Coronary artery (tissue), 2 donors: ENCODE measurements around the gene ARNT2.

ENCODE experiments used
- DNase-seq: peaks from one replicate; pipeline ENCODE4 v3.0.0-alpha.2; 2017; ENCODE audit warnings: low spot score
- H3K27ac ChIP-seq, 2 donors: fragments of 200-600 bp; sonication (generic); one replicate each; pipeline ENCODE4 v1.5.1; 2016 to 2019
- H3K4me3 ChIP-seq: fragments of 200-600 bp; sonication (generic); 2 replicates; pipeline ENCODE4 v1.5.1; 2016; ENCODE audit warnings: mild to moderate bottlenecking, moderate library complexity
- CTCF ChIP-seq: fragments of 200-600 bp; sonication (generic); IDR thresholded peaks from one replicate; pipeline ENCODE4 v1.5.1; 2019; ENCODE audit warnings: antibody characterized with exemption

The ARNT2 gene

GRCh38 chr15:80517290-80517689 lies 113.1 kb downstream of the ARNT2 start:
- no peak for TF ChIP-seq CTCF
- Histone ChIP-seq H3K4me3 (no peak overlapping the region), H3K27ac (no peak overlapping the region)
- no peak for DNase-seq

- Histone ChIP-seq H3K4me3 (no peak overlapping the region), H3K27ac (no peak overlapping the region)
- DNase-seq, result no peak
- TF ChIP-seq CTCF, result no peak
Observed at GRCh38 chr15:80518522-80518921, 114.3 kb downstream of the ARNT2 start.

GRCh38 chr15:80523746-80524145 lies 119.6 kb downstream of the ARNT2 start:
- Histone ChIP-seq H3K27ac (no peak overlapping the region), H3K4me3 (no peak overlapping the region)
- TF ChIP-seq CTCF, result no peak
- DNase-seq, result no peak

GRCh38 chr15:80525853-80526252 lies 121.7 kb downstream of the ARNT2 start:
- no peak for DNase-seq
- TF ChIP-seq CTCF, result no peak
- H3K27ac ChIP-seq, result no peak overlapping the region
- H3K4me3 ChIP-seq, result no peak overlapping the region

GRCh38 chr15:80526556-80527340 lies 122.6 kb downstream of the ARNT2 start:
- Histone ChIP-seq H3K4me3 (no peak overlapping the region), H3K27ac (no peak overlapping the region)
- no peak for TF ChIP-seq CTCF
- no peak for DNase-seq

GRCh38 chr15:80527406-80527805 lies 123.2 kb downstream of the ARNT2 start:
- TF ChIP-seq CTCF, result no peak
- no peak overlapping the region for H3K27ac ChIP-seq
- H3K4me3 ChIP-seq, result no peak overlapping the region
- DNase-seq, result no peak

GRCh38 chr15:80527961-80528360 lies 123.8 kb downstream of the ARNT2 start:
- no peak for TF ChIP-seq CTCF
- Histone ChIP-seq H3K4me3 (no peak overlapping the region), H3K27ac (no peak overlapping the region)
- no peak for DNase-seq
